Measurements from ENCODE around the gene LIPN.

- no peak for TF ChIP-seq CTCF (IDR thresholded peaks at IDR 0.05; ENCODE audit: insufficient read depth, low read length, poor library complexity, severe bottlenecking)
- TF ChIP-seq EZH2phosphoT487 (conservative IDR thresholded peaks at IDR 0.05; ENCODE audit: low read length): no peak
These were observed 44.3 kb upstream of the LIPN start for GRCh38 chr10:88715517-88715916.
